ENCODE results near the gene BRD9. TPM values are rescaled to one million over a fixed set of nuclear protein-coding genes. Genes with fewer than 3 reads are reported as not detected.

The BRD9 gene
- total and polyA plus RNA-seq, 2 of the 13 experiments (the other 11 are each of a cell fraction or from before 2014, with no cell fraction given) = 5.2 to 22.9 TPM

GRCh38 chr5:907366-907910 lies 14.8 kb upstream of the BRD9 start:
- Histone ChIP-seq H4K20me1 (ENCODE audit: insufficient read depth, low read length) (no peaks in the 10 kb centered on the region), H3K4me3 (replicated peaks in 1 of 3; ENCODE audit: insufficient read depth in 1 of 3, low read depth in 2 of 3, low read length in 3 of 3) (no peak overlapping the region), H2AFZ (ENCODE audit: low read length) (no peak overlapping the region), H3K79me2 (ENCODE audit: insufficient read depth, low read length) (no peaks in the 10 kb centered on the region), H3K9ac (ENCODE audit: insufficient read depth, low read depth, low read length) (no peak overlapping the region), H3K4me2 (ENCODE audit: low read depth, low read length) (no peak overlapping the region), H3K4me1 (ENCODE audit: insufficient read depth, low read length) (no peaks in the 10 kb centered on the region), H3K27me3 (ENCODE audit: control insufficient read depth in 1 of 2, insufficient read depth in 2 of 2, low read length in 2 of 2) (no peaks in the 10 kb centered on the region), H3K9me3 (ENCODE audit: low read length) (no peaks in the 10 kb centered on the region), H3K36me3 (replicated peaks in 1 of 2; ENCODE audit: control insufficient read depth in 1 of 2, insufficient read depth in 2 of 2, low read length in 2 of 2) (peaks cover 20 to 70% of the 10 kb centered on the region in 2 experiments), H3K27ac (ENCODE audit: extremely low read length, insufficient read depth, low read length) (no peak overlapping the region)
- FAIRE-seq (no peak), ATAC-seq (no peak), DNase-seq (ENCODE audit: low spot score) (no peak)
- intact Hi-C loops (cut with micrococcal nuclease; ENCODE audit: unreplicated experiment) (no loop called here), in situ Hi-C loops (cut with HindIII; ENCODE audit: extremely low pct_ligation_motif_present, low pct_unique_long_range_greater_than_20kb) (no loop called here)
- BruUV-seq (replicated peaks) = no TSS peak
- WGBS (ENCODE audit: low lambda C conversion rate) = 83% methylated on average over 2 of the region's 7 CpGs
- ChIA-PET POLR2A (no interaction called here), CTCF (ENCODE audit: low intra/inter-chr PET ratio, low total read pairs) (no interaction called here)
- TF ChIP-seq SRSF9 (IDR thresholded peaks at IDR 0.05; ENCODE audit: borderline replicate concordance, insufficient read depth, low read depth, low read length, poor library complexity, severe bottlenecking) (no peak), STAG1 (CRISPR knock-in tag; IDR thresholded peaks at IDR 0.05) (no peak), ZNF549 (CRISPR knock-in tag; IDR thresholded peaks at IDR 0.05) (no peak), SKI (IDR thresholded peaks at IDR 0.05; ENCODE audit: partially characterized antibody) (no peak), ZNF530 (CRISPR knock-in tag; IDR thresholded peaks at IDR 0.05; ENCODE audit: low read depth) (no peak), ATF1 (CRISPR knock-in tag; IDR thresholded peaks at IDR 0.05) (no peak), KIAA2018 (CRISPR knock-in tag; IDR thresholded peaks at IDR 0.05; ENCODE audit: borderline replicate concordance) (no peak), KAT2B (IDR thresholded peaks at IDR 0.05; ENCODE audit: borderline replicate concordance, low read depth, low read length) (no peak), ZNF350 (CRISPR knock-in tag; IDR thresholded peaks at IDR 0.05; ENCODE audit: borderline replicate concordance, low read depth) (no peak), ZNF30 (CRISPR knock-in tag; IDR thresholded peaks at IDR 0.05) (no peak)
- TF ChIP-seq, protein P1, sequence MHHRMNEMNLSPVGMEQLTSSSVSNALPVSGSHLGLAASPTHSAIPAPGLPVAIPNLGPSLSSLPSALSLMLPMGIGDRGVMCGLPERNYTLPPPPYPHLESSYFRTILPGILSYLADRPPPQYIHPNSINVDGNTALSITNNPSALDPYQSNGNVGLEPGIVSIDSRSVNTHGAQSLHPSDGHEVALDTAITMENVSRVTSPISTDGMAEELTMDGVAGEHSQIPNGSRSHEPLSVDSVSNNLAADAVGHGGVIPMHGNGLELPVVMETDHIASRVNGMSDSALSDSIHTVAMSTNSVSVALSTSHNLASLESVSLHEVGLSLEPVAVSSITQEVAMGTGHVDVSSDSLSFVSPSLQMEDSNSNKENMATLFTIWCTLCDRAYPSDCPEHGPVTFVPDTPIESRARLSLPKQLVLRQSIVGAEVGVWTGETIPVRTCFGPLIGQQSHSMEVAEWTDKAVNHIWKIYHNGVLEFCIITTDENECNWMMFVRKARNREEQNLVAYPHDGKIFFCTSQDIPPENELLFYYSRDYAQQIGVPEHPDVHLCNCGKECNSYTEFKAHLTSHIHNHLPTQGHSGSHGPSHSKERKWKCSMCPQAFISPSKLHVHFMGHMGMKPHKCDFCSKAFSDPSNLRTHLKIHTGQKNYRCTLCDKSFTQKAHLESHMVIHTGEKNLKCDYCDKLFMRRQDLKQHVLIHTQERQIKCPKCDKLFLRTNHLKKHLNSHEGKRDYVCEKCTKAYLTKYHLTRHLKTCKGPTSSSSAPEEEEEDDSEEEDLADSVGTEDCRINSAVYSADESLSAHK (CRISPR knock-in tag; IDR thresholded peaks at IDR 0.05; ENCODE audit: borderline replicate concordance) = no peak

All from HepG2 (cell line).